ENCODE data around the gene PRSS56. TPM values are rescaled to one million over a fixed set of nuclear protein-coding genes. Genes with fewer than 3 reads are reported as not detected.

PRSS56 gene
- total and polyA plus RNA-seq, 9 donors: 0.27 to 0.35 TPM; not detected in 7

- WGBS, 3 donors: 89 to 93% (median 90%) methylated on average over 5 of the region's 5 CpGs
- H3K9me3 ChIP-seq: no peaks in the 10 kb centered on the region
- no peak overlapping the region for H3K27ac ChIP-seq
- no peaks in the 10 kb centered on the region for H3K27me3 ChIP-seq
- intact Hi-C loops (cut with DNase I): no loop called here
- no peak for DNase-seq
- H3K36me3 ChIP-seq: no peaks in the 10 kb centered on the region
- no peak for TF ChIP-seq EP300 (IDR thresholded peaks at IDR 0.05)
- TF ChIP-seq, protein P1, sequence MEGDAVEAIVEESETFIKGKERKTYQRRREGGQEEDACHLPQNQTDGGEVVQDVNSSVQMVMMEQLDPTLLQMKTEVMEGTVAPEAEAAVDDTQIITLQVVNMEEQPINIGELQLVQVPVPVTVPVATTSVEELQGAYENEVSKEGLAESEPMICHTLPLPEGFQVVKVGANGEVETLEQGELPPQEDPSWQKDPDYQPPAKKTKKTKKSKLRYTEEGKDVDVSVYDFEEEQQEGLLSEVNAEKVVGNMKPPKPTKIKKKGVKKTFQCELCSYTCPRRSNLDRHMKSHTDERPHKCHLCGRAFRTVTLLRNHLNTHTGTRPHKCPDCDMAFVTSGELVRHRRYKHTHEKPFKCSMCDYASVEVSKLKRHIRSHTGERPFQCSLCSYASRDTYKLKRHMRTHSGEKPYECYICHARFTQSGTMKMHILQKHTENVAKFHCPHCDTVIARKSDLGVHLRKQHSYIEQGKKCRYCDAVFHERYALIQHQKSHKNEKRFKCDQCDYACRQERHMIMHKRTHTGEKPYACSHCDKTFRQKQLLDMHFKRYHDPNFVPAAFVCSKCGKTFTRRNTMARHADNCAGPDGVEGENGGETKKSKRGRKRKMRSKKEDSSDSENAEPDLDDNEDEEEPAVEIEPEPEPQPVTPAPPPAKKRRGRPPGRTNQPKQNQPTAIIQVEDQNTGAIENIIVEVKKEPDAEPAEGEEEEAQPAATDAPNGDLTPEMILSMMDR (IDR thresholded peaks at IDR 0.05): no peak
- no peak for TF ChIP-seq POLR2A (IDR thresholded peaks at IDR 0.05)
- H3K4me1 ChIP-seq (ENCODE audit: insufficient read depth): no peaks in the 10 kb centered on the region
- no peak overlapping the region for H3K4me3 ChIP-seq
These were observed 54.7 kb downstream of the PRSS56 start for GRCh38 chr2:232574674-232575403.

Other genes with a start within 250 kb of the PRSS56 start
- 10 to 100 TPM in 2 of 7 donors, 1 to 10 TPM in 1, under 1 TPM in 2, not detected in 2; 0.20 to 21.6 (median 8.5) TPM for gene ALPP, start 141.6 kb upstream of the PRSS56 start, total RNA-seq
- not detected for gene ALPP, start 141.6 kb upstream of the PRSS56 start, polyA plus RNA-seq
- under 1 TPM in 2 of 7 donors, not detected in 5; 0.11 to 0.36 TPM for gene ALPG, start 113.5 kb upstream of the PRSS56 start, total RNA-seq
- under 1 TPM in 1 of 2 donors, not detected in 1; 0.02 TPM for gene ALPG, start 113.5 kb upstream of the PRSS56 start, polyA plus RNA-seq
- gene ALPI, start 64.2 kb upstream of the PRSS56 start, total RNA-seq: under 1 TPM in 1 of 7 donors, not detected in 6; 0.72 TPM
- gene ALPI, start 64.2 kb upstream of the PRSS56 start, polyA plus RNA-seq: not detected
- 100 to 1,000 TPM in 2 of 7 donors, 10 to 100 TPM in 5; 34.8 to 251 (median 48.8) TPM for gene ECEL1, start 32.6 kb upstream of the PRSS56 start, total RNA-seq
- 10 to 100 TPM in 1 of 2 donors, 1 to 10 TPM in 1; 2.4 to 41.9 TPM for gene ECEL1, start 32.6 kb upstream of the PRSS56 start, polyA plus RNA-seq
- under 1 TPM in 2 of 7 donors, not detected in 5; 0.28 to 0.40 TPM for gene CHRND, start 5.8 kb downstream of the PRSS56 start, total RNA-seq
- gene CHRND, start 5.8 kb downstream of the PRSS56 start, polyA plus RNA-seq: not detected
- gene CHRNG, start 19.3 kb downstream of the PRSS56 start, total RNA-seq: not detected
- not detected for gene CHRNG, start 19.3 kb downstream of the PRSS56 start, polyA plus RNA-seq
- 1 to 10 TPM; 4.3 to 9.7 (median 7.6) TPM for gene TIGD1, start 30.2 kb downstream of the PRSS56 start, total RNA-seq
- gene TIGD1, start 30.2 kb downstream of the PRSS56 start, polyA plus RNA-seq: 1 to 10 TPM; 5.1 to 6.6 TPM
- gene EIF4E2, start 30.3 kb downstream of the PRSS56 start, total RNA-seq: 10 to 100 TPM; 18.6 to 47.6 (median 42.8) TPM
- gene EIF4E2, start 30.3 kb downstream of the PRSS56 start, polyA plus RNA-seq: 100 to 1,000 TPM in 1 of 2 donors, 10 to 100 TPM in 1; 41.9 to 111 TPM
- gene EFHD1, start 113.2 kb downstream of the PRSS56 start, total RNA-seq: 10 to 100 TPM; 14.8 to 87.0 (median 46.8) TPM
- 100 to 1,000 TPM in 1 of 2 donors, 10 to 100 TPM in 1; 83.4 to 154 TPM for gene EFHD1, start 113.2 kb downstream of the PRSS56 start, polyA plus RNA-seq
- 10 to 100 TPM; 55.2 to 83.6 (median 69.4) TPM for gene GIGYF2, start 176.9 kb downstream of the PRSS56 start, total RNA-seq
- 10 to 100 TPM; 22.1 to 55.9 TPM for gene GIGYF2, start 176.9 kb downstream of the PRSS56 start, polyA plus RNA-seq

Measured in ovary (tissue), 9 donors.